CD1c-positive myeloid dendritic cell (primary cell): ENCODE data around the gene RTCA.
"Not testable (repeated sequence)": the region's sequence is repeated elsewhere in the genome, so short reads cannot be mapped to it uniquely, and the experiment has no call there.

Source experiments
- DNase-seq: peaks from one replicate; pipeline ENCODE4 v3.0.0-alpha.2; 2016; ENCODE audit errors: extremely low spot score

The RTCA gene

GRCh38 chr1:100265931-100266740 lies at the start of gene RTCA:
RTCA (plus strand) TSS chr1:100266216; CDS start chr1:100266376, 160 bp downstream.
- DNase-seq, result peak; percentile 99

DNA sequence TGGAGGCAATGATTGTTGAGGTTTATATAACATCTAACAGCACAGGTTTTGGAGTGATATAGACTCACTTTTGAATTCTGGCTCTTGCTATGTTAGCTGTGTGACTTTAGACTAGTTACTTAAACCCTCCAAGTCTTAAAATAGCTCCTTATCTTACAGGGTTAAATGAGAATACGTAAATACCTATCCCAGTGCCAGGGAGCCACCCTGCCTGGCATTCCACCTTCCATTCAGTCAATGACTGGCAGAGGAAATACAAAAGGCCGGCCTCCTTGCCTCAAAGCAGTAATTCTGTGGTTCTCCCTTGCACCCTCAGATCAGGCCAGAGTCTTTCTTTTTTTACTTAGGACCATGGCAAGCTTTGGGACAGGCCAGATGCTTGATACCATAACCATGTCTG lies 48.2 kb upstream of the RTCA start:
- no peak for DNase-seq

DNA sequence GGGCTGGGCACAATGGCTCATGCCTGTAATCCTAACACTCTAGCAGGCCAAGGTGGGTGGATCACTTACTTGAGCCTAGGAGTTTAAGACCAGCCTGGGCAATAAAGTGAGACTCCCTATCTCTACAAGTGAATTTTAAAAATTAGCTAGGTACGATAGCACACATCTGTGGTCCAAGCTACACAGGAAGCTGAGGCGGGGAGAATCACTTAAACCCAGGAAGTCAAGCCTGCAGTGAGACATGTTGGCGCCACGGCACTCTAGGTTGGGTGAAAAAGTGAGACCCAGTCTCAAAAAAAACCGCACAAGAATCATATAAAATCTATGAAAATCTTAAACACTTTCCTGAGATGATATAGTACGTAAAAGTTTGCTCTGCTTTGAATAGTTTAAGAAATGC lies 46.6 kb upstream of the RTCA start:
- no peak for DNase-seq

- DNase-seq, result no peak
Observed at GRCh38 chr1:100219883-100220282, 46.1 kb upstream of the RTCA start.

DNA sequence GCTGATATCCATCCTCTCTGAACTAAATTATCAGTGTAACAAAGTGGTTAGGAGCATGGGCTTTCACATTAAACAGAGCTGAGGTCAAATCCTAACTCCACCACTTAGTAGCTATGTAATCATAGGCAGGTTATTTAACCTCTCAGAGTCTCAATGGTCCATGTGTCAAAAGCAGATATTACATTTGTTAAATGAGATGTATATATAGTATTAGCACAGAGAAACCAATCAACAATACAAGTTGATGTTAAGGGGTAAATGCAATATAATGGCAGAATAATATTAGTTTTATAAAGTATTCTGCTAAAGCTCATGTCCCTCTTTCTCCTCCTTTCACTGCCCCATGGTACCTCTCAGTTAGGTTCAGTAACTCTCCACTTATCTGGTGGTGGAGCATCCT lies 43.6 kb upstream of the RTCA start:
- DNase-seq, result no peak

- no peak for DNase-seq
Observed at GRCh38 chr1:100229681-100230443, 36.2 kb upstream of the RTCA start.

GRCh38 chr1:100230765-100231164 lies 35.3 kb upstream of the RTCA start:
- DNase-seq, result no peak

DNA sequence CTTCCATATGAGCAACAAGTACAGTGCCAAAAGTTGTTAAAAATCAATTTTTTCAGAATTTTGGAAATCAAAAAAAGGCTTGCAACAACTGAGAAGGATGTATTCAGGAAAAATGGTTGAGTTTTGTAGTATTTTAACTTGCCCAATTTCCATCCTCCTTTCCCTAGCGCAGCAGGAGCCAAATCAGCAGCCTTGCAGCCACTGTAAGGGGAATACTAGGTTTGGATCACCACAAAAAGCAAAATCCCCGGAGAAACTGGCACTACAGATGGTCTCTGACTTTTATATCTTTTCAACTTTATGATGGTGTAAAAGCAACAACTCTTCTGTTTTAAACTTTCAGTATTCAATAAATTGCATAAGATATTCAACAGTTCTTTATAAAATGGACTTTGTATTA lies 34.3 kb upstream of the RTCA start:
- no peak for DNase-seq

- DNase-seq, result no peak
Observed at GRCh38 chr1:100232156-100232555, 33.9 kb upstream of the RTCA start.

GRCh38 chr1:100233566-100233965 lies 32.5 kb upstream of the RTCA start:
- not testable (repeated sequence) for DNase-seq

DNA sequence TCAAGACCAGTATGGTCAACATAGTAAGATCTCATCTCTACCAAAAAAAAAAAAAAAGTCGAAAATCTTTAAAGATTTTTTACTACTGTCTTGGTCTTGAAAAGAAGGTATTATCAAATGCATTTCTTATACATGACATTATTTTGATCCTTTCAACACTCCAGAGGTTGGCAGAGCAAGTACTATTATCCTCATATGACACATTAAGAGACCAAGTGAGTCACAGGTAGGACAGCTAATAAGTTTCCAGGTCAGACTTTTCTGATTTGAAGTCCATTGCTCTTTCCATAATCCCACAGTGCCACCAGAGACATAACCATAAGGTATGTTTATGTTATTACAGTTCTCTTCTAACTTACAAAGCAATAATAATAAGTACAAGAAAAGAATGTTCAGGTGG lies 31.6 kb upstream of the RTCA start:
- no peak for DNase-seq

DNA sequence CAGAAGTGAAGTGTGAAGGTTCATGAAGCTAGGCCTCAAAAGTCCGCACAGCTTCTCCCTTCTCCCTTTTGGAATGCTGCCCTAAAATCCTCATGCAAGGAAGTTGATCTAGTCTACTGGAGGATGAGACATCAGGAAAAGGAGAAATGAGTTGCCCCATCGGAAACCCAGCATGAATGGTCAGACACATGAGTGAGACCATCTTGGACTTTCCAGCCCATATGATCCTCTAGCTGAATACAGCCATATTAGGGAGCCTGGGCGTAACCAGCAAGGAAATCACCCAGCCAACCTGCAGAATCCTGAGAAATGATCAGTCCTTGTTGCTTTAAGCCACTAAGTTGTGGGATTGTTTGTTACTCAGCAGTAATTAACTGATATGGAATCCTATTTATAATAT lies 28.9 kb upstream of the RTCA start:
- no peak for DNase-seq

GRCh38 chr1:100239961-100240360 lies 26.1 kb upstream of the RTCA start:
- no peak for DNase-seq

GRCh38 chr1:100240631-100241030 lies 25.4 kb upstream of the RTCA start:
- no peak for DNase-seq

DNA sequence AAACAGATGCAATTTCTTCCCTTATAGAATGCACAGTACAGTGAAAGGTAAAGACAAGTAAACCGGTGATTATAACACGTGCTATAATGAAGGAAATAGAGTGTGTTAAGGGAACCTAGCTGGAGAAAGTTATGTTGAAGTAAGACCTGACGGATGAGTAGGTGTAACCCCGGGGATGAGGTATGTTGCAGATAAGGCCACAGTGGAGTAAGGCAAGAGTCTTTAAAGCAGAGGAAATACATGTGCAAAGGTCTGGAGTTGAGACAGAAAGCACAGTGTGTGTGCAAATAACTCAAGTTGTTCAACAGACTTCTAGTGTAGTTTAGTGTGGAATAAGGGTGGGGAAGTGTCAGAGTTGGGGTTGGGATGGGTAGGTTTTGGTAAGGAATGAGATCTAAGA lies 19.3 kb upstream of the RTCA start:
- no peak for DNase-seq

- no peak for DNase-seq
Observed at GRCh38 chr1:100249155-100249536, 16.9 kb upstream of the RTCA start.

DNA sequence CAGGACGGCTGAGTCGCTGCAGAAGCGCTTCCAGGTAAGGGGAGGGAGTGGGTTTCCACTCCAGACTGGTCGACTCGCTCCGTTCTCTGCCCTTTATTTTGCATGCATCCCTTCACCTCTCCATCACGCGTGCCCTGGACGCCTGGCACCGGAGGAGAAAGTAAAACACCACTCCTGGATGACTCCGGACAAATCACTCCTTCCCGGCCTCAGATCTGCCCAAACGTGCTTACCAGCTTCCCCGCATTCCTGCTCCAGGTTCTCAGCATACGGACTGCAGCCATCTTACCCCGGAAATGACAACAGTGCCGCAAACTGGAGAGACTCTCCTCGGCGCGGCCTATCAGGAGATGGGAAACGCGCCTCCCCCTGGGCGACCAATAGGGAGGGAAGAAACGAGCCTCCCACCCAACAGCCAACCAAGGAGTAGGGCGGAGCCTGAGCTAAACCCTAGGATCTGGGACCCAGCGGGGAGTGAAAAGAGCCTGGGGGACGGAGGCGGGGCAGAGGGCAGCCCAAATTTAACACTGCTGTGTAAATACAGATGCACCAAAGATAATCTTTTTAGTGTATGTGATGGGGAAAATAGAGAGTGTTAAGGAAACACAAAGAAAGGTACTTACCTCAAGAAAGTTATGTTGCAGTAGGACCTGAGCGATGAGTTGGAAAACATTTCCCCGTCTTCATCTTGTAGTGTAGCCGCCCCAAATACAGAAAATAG lies 16.3 kb upstream of the RTCA start, which contains the start of gene DBT:
Gene DBT (minus strand): TSS at position 298 of the 721 bp plus-strand sequence. CDS start 14 bp downstream, at position 284.
- peak; percentile 94 for DNase-seq

- no peak for DNase-seq
Observed at GRCh38 chr1:100250264-100250663, 15.8 kb upstream of the RTCA start.

GRCh38 chr1:100250807-100251206 lies 15.2 kb upstream of the RTCA start:
- DNase-seq, result no peak

DNA sequence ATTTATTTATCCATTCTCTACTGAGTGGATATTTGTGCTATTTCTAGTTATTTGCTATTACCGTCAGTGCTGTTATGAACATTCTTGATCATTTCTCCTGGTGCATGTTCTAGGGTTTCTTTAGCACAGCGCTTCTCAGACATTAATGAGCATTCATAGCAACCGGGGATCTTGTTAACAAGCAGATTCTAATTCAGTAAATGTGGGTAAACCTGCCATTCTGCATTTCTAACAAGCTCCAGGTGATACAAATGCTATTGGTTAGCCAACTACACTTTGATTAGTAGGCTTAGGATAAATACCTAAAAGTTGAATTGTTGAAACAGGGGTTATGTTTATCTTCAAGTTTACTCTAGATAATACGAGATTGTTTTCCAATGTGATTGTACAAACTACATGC lies 13.1 kb upstream of the RTCA start:
- DNase-seq, result no peak

- no peak for DNase-seq
Observed at GRCh38 chr1:100253552-100253951, 12.5 kb upstream of the RTCA start.

DNA sequence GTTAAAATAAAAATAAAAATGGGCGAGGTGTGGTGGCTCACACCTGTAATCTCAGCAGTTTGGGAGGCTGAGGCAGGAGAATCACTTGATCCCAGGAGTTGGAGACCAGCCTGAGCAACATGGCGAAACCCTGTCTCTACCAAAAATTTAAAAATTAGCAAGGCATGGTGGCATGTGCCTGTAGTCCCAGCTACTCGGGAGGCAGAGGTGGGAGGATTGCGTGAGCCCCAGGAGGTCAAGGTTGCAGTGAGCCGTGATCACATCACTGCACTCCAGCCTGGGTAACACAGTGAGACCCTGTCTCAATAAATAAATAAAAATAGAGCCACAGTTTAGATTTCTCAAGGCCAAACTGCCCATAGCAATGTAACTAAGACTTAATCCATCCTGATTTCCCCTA lies 9.7 kb upstream of the RTCA start:
- DNase-seq, result not testable (repeated sequence)
